ENCODE results near the gene KLHL14. TPM values are rescaled to one million over a fixed set of nuclear protein-coding genes. Genes with fewer than 3 reads are reported as not detected.
"Not testable (repeated sequence)": the region's sequence is repeated elsewhere in the genome, so short reads cannot be mapped to it uniquely, and the experiment has no call there.

Gene KLHL14
- total RNA-seq, result under 1 TPM; 0.33 to 0.46 TPM
- long read RNA-seq, donor 1, result 0 reads
- long read RNA-seq, donor 2, result 0 reads

- intact Hi-C loops (cut with DNase I), result loop anchor here in 1 of 2 donors (10.0 kb wide), 1 partner anchor 78 kb away; no protein-coding TSS in a partner anchor
These were observed at the start of gene KLHL14 for GRCh38 chr18:32772581-32773381. TSS of gene KLHL14 (minus strand) at chr18:32773023. CDS start at chr18:32770591, 2,432 bp downstream.

GRCh38 chr18:32822197-32822596 lies 49.4 kb upstream of the KLHL14 start:
- intact Hi-C loops (cut with DNase I), result no loop called here
- DNase-seq (ENCODE audit: low spot score), result no peak

More at GRCh38 chr18:32772581-32773381, at the start of gene KLHL14:
- DNase-seq (ENCODE audit: low spot score), result no peak

- intact Hi-C loops (cut with DNase I), result no loop called here
- DNase-seq (ENCODE audit: low spot score), result no peak
These were observed 43.1 kb upstream of the KLHL14 start for GRCh38 chr18:32815881-32816280.

GRCh38 chr18:32812342-32812741 lies 39.5 kb upstream of the KLHL14 start:
- no peak for DNase-seq (ENCODE audit: low spot score)
- intact Hi-C loops (cut with DNase I), result no loop called here

GRCh38 chr18:32810314-32810713 lies 37.5 kb upstream of the KLHL14 start:
- intact Hi-C loops (cut with DNase I), result no loop called here
- DNase-seq (ENCODE audit: low spot score), result no peak

GRCh38 chr18:32805354-32805753 lies 32.5 kb upstream of the KLHL14 start:
- no peak for DNase-seq (ENCODE audit: low spot score)

GRCh38 chr18:32804134-32804888 lies 31.5 kb upstream of the KLHL14 start:
- intact Hi-C loops (cut with DNase I), result no loop called here
- DNase-seq (ENCODE audit: low spot score), result no peak

More at GRCh38 chr18:32805354-32805753, 32.5 kb upstream of the KLHL14 start:
- intact Hi-C loops (cut with DNase I), result no loop called here

GRCh38 chr18:32803568-32803967 lies 30.7 kb upstream of the KLHL14 start:
- intact Hi-C loops (cut with DNase I), result no loop called here
- DNase-seq (ENCODE audit: low spot score), result no peak

- intact Hi-C loops (cut with DNase I), result no loop called here
These were observed 30.0 kb upstream of the KLHL14 start for GRCh38 chr18:32802591-32803451.

GRCh38 chr18:32801228-32801627 lies 28.4 kb upstream of the KLHL14 start:
- intact Hi-C loops (cut with DNase I), result no loop called here
- DNase-seq (ENCODE audit: low spot score), result no peak

More at GRCh38 chr18:32802591-32803451, 30.0 kb upstream of the KLHL14 start:
- no peak for DNase-seq (ENCODE audit: low spot score)

GRCh38 chr18:32798209-32798960 lies 25.6 kb upstream of the KLHL14 start:
- no peak for DNase-seq (ENCODE audit: low spot score)
- intact Hi-C loops (cut with DNase I), result no loop called here

GRCh38 chr18:32794667-32795066 lies 21.8 kb upstream of the KLHL14 start:
- DNase-seq (ENCODE audit: low spot score); intact Hi-C loops (cut with DNase I): not testable (repeated sequence)

GRCh38 chr18:32779010-32779409 lies 6.2 kb upstream of the KLHL14 start:
- no peak for DNase-seq (ENCODE audit: low spot score)
- intact Hi-C loops (cut with DNase I), result loop anchor here (5.0 to 10.0 kb wide), 2 partner anchors 84 to 1927 kb away; no protein-coding TSS in a partner anchor

GRCh38 chr18:32777049-32777448 lies 4.2 kb upstream of the KLHL14 start:
- no peak for DNase-seq (ENCODE audit: low spot score)
- intact Hi-C loops (cut with DNase I), result loop anchor here (5.0 to 10.0 kb wide), 2 partner anchors 82 to 1925 kb away; no protein-coding TSS in a partner anchor

GRCh38 chr18:32776561-32776960 lies 3.7 kb upstream of the KLHL14 start:
- intact Hi-C loops (cut with DNase I), result loop anchor here (5.0 to 10.0 kb wide), 2 partner anchors 82 to 1924 kb away; no protein-coding TSS in a partner anchor
- no peak for DNase-seq (ENCODE audit: low spot score)

- DNase-seq (ENCODE audit: low spot score), result no peak
- intact Hi-C loops (cut with DNase I), result loop anchor here (5.0 to 10.0 kb wide), 2 partner anchors 81 to 1923 kb away; no protein-coding TSS in a partner anchor
These were observed 2.8 kb upstream of the KLHL14 start for GRCh38 chr18:32775628-32776027.

GRCh38 chr18:32773382-32773712 lies 524 bp upstream of the KLHL14 start:
- DNase-seq (ENCODE audit: low spot score), result no peak
- intact Hi-C loops (cut with DNase I), result loop anchor here in 1 of 2 donors (10.0 kb wide), 1 partner anchor 79 kb away; no protein-coding TSS in a partner anchor

- no peak for DNase-seq (ENCODE audit: low spot score)
- intact Hi-C loops (cut with DNase I), result loop anchor here in 1 of 2 donors (10.0 kb wide), 1 partner anchor 77 kb away; no protein-coding TSS in a partner anchor
These were observed 797 bp downstream of the KLHL14 start for GRCh38 chr18:32771871-32772580.

All from posterior vena cava (tissue), 2 donors.